SH-SY5Y (cell line): ENCODE data around the gene TRIM15.

ENCODE experiments used
- GATA2 ChIP-seq: IDR thresholded peaks from 2 replicates; pipeline ENCODE4 v1.6.1; 2011; ENCODE audit warnings: mild to moderate bottlenecking, low read depth, low read length
- GATA3 ChIP-seq: IDR thresholded peaks from 2 replicates; pipeline ENCODE4 v1.6.1; 2011; ENCODE audit warnings: low read depth, mild to moderate bottlenecking, low read length, moderate library complexity

- no peak for TF ChIP-seq GATA3
- TF ChIP-seq GATA2: no peak
Observed at GRCh38 chr6:30151580-30151979, 11.8 kb upstream of the TRIM15 start.
